H1 (cell line): ENCODE measurements around the gene ANKRD13C. TPM values are rescaled to one million over a fixed set of nuclear protein-coding genes. Genes with fewer than 3 reads are reported as not detected.

Experiments used
- CTCF ChIA-PET: fragments of 300-600 bp; sonication (Branson Sonifier 250); formaldehyde crosslinking; loops from one replicate; lab custom pipeline; 2021; ENCODE audit not compliant: partially characterized antibody; lab: Charles Lee
- POLR2A ChIA-PET: fragments of 300-600 bp; sonication (Branson Sonifier 250); formaldehyde crosslinking; loops from one replicate; lab custom pipeline; 2021; ENCODE audit warnings: inconsistent platforms; ENCODE audit not compliant: partially characterized antibody; lab: Charles Lee
- DNase-seq, 2 experiments: peaks; one replicate each; pipeline versions ENCODE4 v3.0.0 to v3.0.0-alpha.2; 2010 to 2022; ENCODE audit warnings: low spot score in 2 of 2, low read depth in 1 of 2, mixed read lengths in 1 of 2
- FAIRE-seq: peaks from 2 replicates; lab custom pipeline; 2011; peaks lifted over from hg19 to GRCh38; lab: Jason Lieb, UNC
- H2AFZ ChIP-seq: 2 replicates; pipeline ENCODE4 v1.8.1; 2012; ENCODE audit warnings: low read length, inconsistent platforms
- H2AK5ac ChIP-seq: 2 replicates; pipeline ENCODE4 v1.6.1; 2013; ENCODE audit warnings: low read depth, low read length
- H2BK120ac ChIP-seq: replicated peaks from 2 replicates; pipeline ENCODE3; 2013; ENCODE audit warnings: low read depth, low read length, inconsistent platforms
- H2BK12ac ChIP-seq: 2 replicates; pipeline ENCODE4 v1.6.1; 2013; ENCODE audit warnings: low read depth, low read length
- H2BK15ac ChIP-seq: 2 replicates; pipeline ENCODE4 v1.6.1; 2013; ENCODE audit warnings: low read length
- H2BK20ac ChIP-seq: 2 replicates; pipeline ENCODE4 v1.6.1; 2013; ENCODE audit warnings: low read length
- H2BK5ac ChIP-seq: 2 replicates; pipeline ENCODE4 v1.6.1; 2013; ENCODE audit warnings: low read depth, low read length
- H3K14ac ChIP-seq: 2 replicates; pipeline ENCODE4 v1.6.1; 2013; ENCODE audit warnings: inconsistent platforms; ENCODE audit not compliant: insufficient read length
- H3K18ac ChIP-seq: 2 replicates; pipeline ENCODE4 v1.6.1; 2013; ENCODE audit warnings: low read length; ENCODE audit errors: extremely low read depth
- H3K23ac ChIP-seq: 2 replicates; pipeline ENCODE4 v1.6.1; 2013; ENCODE audit warnings: inconsistent platforms; ENCODE audit not compliant: insufficient read length
- H3K23me2 ChIP-seq: 2 replicates; pipeline ENCODE4 v1.6.1; 2013; ENCODE audit warnings: low read depth, low read length
- H3K27ac ChIP-seq: 2 replicates; pipeline ENCODE4 v1.6.1; 2011; ENCODE audit warnings: low read depth, low read length, inconsistent platforms
- H3K27me3 ChIP-seq, 4 experiments: replicated peaks in 1 of 4; 1 replicate in 1 of 4; 2 replicates in 3 of 4; pipeline versions ENCODE4 v1.6.1 to v1.8.1; 2011 to 2013; ENCODE audit warnings: low read length in 3 of 4, mild to moderate bottlenecking in 3 of 4, inconsistent platforms in 2 of 4, mixed read lengths in 2 of 4, moderate library complexity in 1 of 4; ENCODE audit not compliant: control insufficient read depth in 3 of 4, insufficient read depth in 3 of 4; ENCODE audit errors: extremely low read depth in 1 of 4
- H3K36me3 ChIP-seq, 4 experiments: 2 replicates each; pipeline versions ENCODE4 v1.6.1 to v1.8.1; 2011 to 2013; ENCODE audit warnings: mild to moderate bottlenecking in 4 of 4, low read length in 3 of 4, moderate library complexity in 2 of 4, control low read depth in 1 of 4, inconsistent platforms in 1 of 4; ENCODE audit not compliant: insufficient read depth in 4 of 4, control insufficient read depth in 2 of 4
- H3K4ac ChIP-seq: replicated peaks from 2 replicates; pipeline ENCODE3; 2013; ENCODE audit warnings: low read length, low read depth, mixed read lengths, inconsistent platforms; ENCODE audit not compliant: insufficient read length
- H3K4me1 ChIP-seq, 4 experiments: replicated peaks in 1 of 4; 1 replicate in 1 of 4; 2 replicates in 3 of 4; pipeline versions ENCODE4 v1.6.1 to v1.8.1; 2011 to 2013; ENCODE audit warnings: low read length in 3 of 4, inconsistent platforms in 2 of 4, mixed read lengths in 1 of 4; ENCODE audit not compliant: insufficient read depth in 4 of 4, control insufficient read depth in 3 of 4
- H3K4me2 ChIP-seq, 2 experiments: 2 replicates each; pipeline versions ENCODE4 v1.6.1 to v1.8.1; 2011 to 2013; ENCODE audit warnings: low read depth in 2 of 2, low read length in 2 of 2, control low read depth in 1 of 2, inconsistent platforms in 1 of 2, mild to moderate bottlenecking in 1 of 2; ENCODE audit not compliant: insufficient read depth in 1 of 2
- H3K4me3 ChIP-seq, 4 experiments: fragments of 200-600, 300-600 bp in 1 of 4; sonication (generic), shearing (Covaris generic), sonication (Bioruptor Twin) in 1 of 4; 2 replicates each; pipeline versions ENCODE4 v1.5.1 to v1.8.1; 2011 to 2016; ENCODE audit warnings: low read length in 4 of 4, low read depth in 3 of 4, control low read depth in 2 of 4, inconsistent platforms in 2 of 4, mild to moderate bottlenecking in 2 of 4, mixed read lengths in 1 of 4, moderate library complexity in 1 of 4; ENCODE audit not compliant: insufficient read depth in 2 of 4; ENCODE audit errors: extremely low read depth in 1 of 4
- H3K56ac ChIP-seq: replicated peaks from 2 replicates; pipeline ENCODE3; 2013; ENCODE audit warnings: low read depth, mild to moderate bottlenecking, mixed read lengths, low read length, inconsistent platforms; ENCODE audit not compliant: insufficient read length
- H3K79me1 ChIP-seq: 2 replicates; pipeline ENCODE4 v1.6.1; 2013; ENCODE audit warnings: low read depth, low read length, control low read depth
- H3K79me2 ChIP-seq, 2 experiments: 2 replicates each; pipeline versions ENCODE4 v1.6.1 to v1.8.1; 2012 to 2013; ENCODE audit warnings: low read length in 2 of 2, mild to moderate bottlenecking in 2 of 2, inconsistent platforms in 1 of 2; ENCODE audit not compliant: insufficient read depth in 2 of 2, control insufficient read depth in 1 of 2
- H3K9ac ChIP-seq, 4 experiments: replicated peaks in 1 of 4; 1 replicate in 1 of 4; 2 replicates in 3 of 4; pipeline versions ENCODE4 v1.6.1 to v1.8.1; 2011 to 2013; ENCODE audit warnings: low read depth in 3 of 4, low read length in 3 of 4, control low read depth in 2 of 4, mild to moderate bottlenecking in 2 of 4, moderate library complexity in 2 of 4, inconsistent platforms in 1 of 4; ENCODE audit errors: extremely low read depth in 1 of 4
- H3K9me3 ChIP-seq, 2 experiments: 2 replicates each; pipeline versions ENCODE4 v1.6.1 to v1.8.1; 2012 to 2013; ENCODE audit warnings: mild to moderate bottlenecking in 2 of 2, moderate library complexity in 2 of 2, control low read depth in 1 of 2, inconsistent platforms in 1 of 2, low read depth in 1 of 2, low read length in 1 of 2, mixed read lengths in 1 of 2; ENCODE audit not compliant: insufficient read depth in 2 of 2
- H4K20me1 ChIP-seq, 2 experiments: replicated peaks in 1 of 2; 2 replicates each; pipeline versions ENCODE3 to v1.8.1; 2011 to 2013; ENCODE audit warnings: inconsistent platforms in 2 of 2, low read length in 2 of 2, mild to moderate bottlenecking in 1 of 2; ENCODE audit not compliant: insufficient read depth in 2 of 2, control insufficient read depth in 1 of 2
- H4K5ac ChIP-seq: 2 replicates; pipeline ENCODE4 v1.6.1; 2013; ENCODE audit warnings: low read length, low read depth, mixed read lengths, inconsistent platforms; ENCODE audit not compliant: insufficient read length
- H4K8ac ChIP-seq: 2 replicates; pipeline ENCODE4 v1.8.0; 2013; ENCODE audit warnings: mild to moderate bottlenecking, moderate library complexity, low read length, inconsistent platforms; ENCODE audit not compliant: insufficient read depth; ENCODE audit errors: extremely low read depth
- H4K91ac ChIP-seq: replicated peaks from 2 replicates; pipeline ENCODE3; 2013; ENCODE audit warnings: low read length, mixed read lengths, inconsistent platforms; ENCODE audit not compliant: insufficient read length
- CTCF ChIP-seq, 3 experiments: IDR thresholded peaks; 1 replicate in 2 of 3; 2 replicates in 1 of 3; pipeline versions ENCODE4 v1.5.1 to v1.6.1; 2011; ENCODE audit warnings: low read length in 3 of 3, mild to moderate bottlenecking in 3 of 3, inconsistent platforms in 2 of 3, low read depth in 1 of 3, moderate library complexity in 1 of 3; ENCODE audit not compliant: insufficient read depth in 1 of 3; ENCODE audit errors: control extremely low read depth in 1 of 3
- JUND ChIP-seq: IDR thresholded peaks from 2 replicates; pipeline ENCODE4 v1.6.1; 2011; ENCODE audit warnings: mild to moderate bottlenecking, improper control_type of control experiment, low read length
- WGBS, 2 experiments: shearing (Covaris generic) in 1 of 2; methylation state at CpG; one replicate each; pipeline versions ENCODE4 v1.1.6 to v1.1.7; 2013 to 2015; ENCODE audit warnings: low lambda C conversion rate in 2 of 2, mixed read lengths in 2 of 2, inconsistent platforms in 1 of 2, low coverage in 1 of 2, missing lambda C conversion rate in 1 of 2; ENCODE audit not compliant: insufficient replicate concordance in 2 of 2, insufficient coverage in 1 of 2, insufficient read length in 1 of 2; ENCODE audit errors: extremely low coverage in 1 of 2, missing lambda C conversion rate in 1 of 2; 5-methylcytosine and 5-hydroxymethylcytosine counted together
- polyA plus RNA-seq, 7 experiments: library from polyadenylated mRNA; depleted of rRNA in 3 of 7; stranded (reverse) in 5 of 7; unstranded in 2 of 7; fragments of >200 nt in 5 of 7; fragments of 200-250 nt in 2 of 7; gene quantifications; 1 replicate in 5 of 7; 2 replicates in 1 of 7; 4 replicates in 1 of 7; pipeline versions ENCODE4 v1.2.1 to v1.2.3, GENCODE V29; 2011 to 2013; ENCODE audit warnings: missing spikeins in 2 of 7, mixed read lengths in 2 of 7
- total RNA-seq: library from RNA; stranded (reverse); fragmentation: NEBNext Ultra II Directional; extraction: Animal tissue kit (Norgen Biotek cat#: 25700); gene quantifications from 2 replicates; pipeline ENCODE4 v1.2.1, GENCODE V29; 2021

ANKRD13C gene
- total and polyA plus RNA-seq, 2 of the 8 experiments (the other 6 are each of a cell fraction or from before 2014, with no cell fraction given): 4.8 to 21.7 TPM

DNA sequence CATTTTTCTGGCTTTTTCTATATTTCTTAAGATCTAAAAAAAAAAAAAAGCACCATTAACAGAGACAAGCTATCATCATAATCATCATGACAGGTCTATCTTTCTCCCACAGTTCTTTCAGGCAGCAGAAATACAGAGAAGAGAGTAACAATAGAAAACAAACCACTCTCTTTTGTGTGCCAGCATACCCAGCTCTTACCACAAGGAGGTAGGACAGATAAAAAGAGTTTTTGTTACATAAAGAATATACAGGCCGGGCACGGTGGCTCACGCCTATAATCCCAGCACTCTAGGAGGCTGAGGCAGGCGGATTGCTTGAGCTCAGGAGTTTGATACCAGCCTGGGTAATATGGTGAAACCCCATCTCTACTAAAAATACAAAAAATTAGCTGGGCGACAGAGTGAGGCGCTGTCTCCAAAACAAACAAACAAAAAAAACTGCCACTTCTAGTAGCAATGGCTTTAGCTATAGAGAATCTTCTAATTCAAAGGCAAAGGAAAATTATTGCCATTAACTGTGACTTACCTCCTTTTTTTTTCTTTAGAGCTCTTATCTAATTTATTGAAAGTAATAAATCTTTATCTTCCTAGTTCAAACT, 39.7 kb downstream of the ANKRD13C start:
- Histone ChIP-seq H2BK20ac (no peak overlapping the region), H4K8ac (no peak overlapping the region), H3K4me3 (no peak overlapping the region), H3K79me1 (no peaks in the 10 kb centered on the region), H3K23ac (no peak overlapping the region), H3K23me2 (no peaks in the 10 kb centered on the region), H3K79me2 (peaks cover 0 to 9% of the 10 kb centered on the region in 2 experiments; a peak in 1 of 4 replicates), H4K5ac (no peak overlapping the region), H2BK5ac (no peak overlapping the region), H2AK5ac (no peak overlapping the region), H4K91ac (no peak overlapping the region), H3K4me1 (no peaks in the 10 kb centered on the region), H3K36me3 (no peaks in the 10 kb centered on the region; a peak in 1 of 8 replicates), H2BK12ac (no peak overlapping the region), H2AFZ (no peak overlapping the region), H3K18ac (no peak overlapping the region), H3K27me3 (no peaks in the 10 kb centered on the region), H4K20me1 (no peaks in the 10 kb centered on the region), H2BK15ac (no peak overlapping the region), H3K56ac (no peak overlapping the region), H3K9ac (no peak overlapping the region), H3K14ac (no peak overlapping the region), H3K4me2 (no peak overlapping the region), H3K9me3 (no peaks in the 10 kb centered on the region), H3K4ac (no peak overlapping the region), H2BK120ac (no peak overlapping the region), H3K27ac (no peak overlapping the region)
- FAIRE-seq (no peak), DNase-seq (no peak)
- TF ChIP-seq JUND (no peak), CTCF (IDR thresholded peaks at IDR 0.05; ENCODE audit: control extremely low read depth in 1 of 3, insufficient read depth in 1 of 3, low read depth in 1 of 3, low read length in 3 of 3) (peak in 1 of 3 experiments; percentile 7; a peak in 1 of 4 replicates)
- ChIA-PET CTCF (interaction anchor here (0.6 to 1.7 kb wide), 17 partner anchors 11 to 297 kb away, joined by 3 to 5 read pairs (median 3); no protein-coding TSS in a partner anchor), POLR2A (interaction anchor here (0.6 to 2.0 kb wide), 4 partner anchors 30 to 191 kb away, joined by 3 to 17 read pairs (median 4); partner anchors contain the start of gene CTH)
- WGBS, 2 experiments: 76% methylated on average over 6 of the region's 6 CpGs; no CpG with 5 or more reads in 1 of the 2 experiments
